ENCODE data around the gene PSMB7. TPM values are rescaled to one million over a fixed set of nuclear protein-coding genes. Genes with fewer than 3 reads are reported as not detected.

PSMB7 gene
- total RNA-seq, 2 donors from 2014 or later: 120 to 126 TPM

GRCh38 chr9:124332361-124333202 is 82.7 kb downstream of the PSMB7 start:
- Mint-ChIP-seq H3K4me3 (no peak overlapping the region), H3K9me3 (peaks cover 0 to 2% of the 10 kb centered on the region in 2 donors), H3K4me1 (ENCODE audit: low read depth) (no peaks in the 10 kb centered on the region), H3K27ac (no peak overlapping the region), H3K27me3 (ENCODE audit: low read depth) (no peaks in the 10 kb centered on the region), H3K36me3 (ENCODE audit: insufficient read depth in 2 of 2) (no peaks in the 10 kb centered on the region)
- DNase-seq: no peak
- ATAC-seq (replicated peaks in 1 of 2): no peak

GRCh38 chr9:124331580-124331979 is 83.7 kb downstream of the PSMB7 start:
- Mint-ChIP-seq H3K4me1 (ENCODE audit: low read depth) (no peaks in the 10 kb centered on the region), H3K4me3 (no peak overlapping the region), H3K9me3 (no peaks in the 10 kb centered on the region), H3K27ac (no peak overlapping the region), H3K36me3 (ENCODE audit: insufficient read depth in 2 of 2) (no peaks in the 10 kb centered on the region), H3K27me3 (ENCODE audit: low read depth) (no peaks in the 10 kb centered on the region)
- no peak for DNase-seq
- ATAC-seq (replicated peaks in 1 of 2): no peak

GRCh38 chr9:124330011-124330697 is 85.1 kb downstream of the PSMB7 start:
- ATAC-seq (replicated peaks in 1 of 2) (no peak), DNase-seq (no peak)
- no peaks in the 10 kb centered on the region for H3K27me3 Mint-ChIP-seq (ENCODE audit: low read depth)
- H3K27ac Mint-ChIP-seq: no peak overlapping the region
- no peaks in the 10 kb centered on the region for H3K36me3 Mint-ChIP-seq (ENCODE audit: insufficient read depth in 2 of 2)
- H3K9me3 Mint-ChIP-seq: no peaks in the 10 kb centered on the region
- no peak overlapping the region for H3K4me3 Mint-ChIP-seq
- no peaks in the 10 kb centered on the region for H3K4me1 Mint-ChIP-seq (ENCODE audit: low read depth)

- Mint-ChIP-seq H3K4me1 (ENCODE audit: low read depth) (no peaks in the 10 kb centered on the region), H3K4me3 (no peak overlapping the region), H3K36me3 (ENCODE audit: insufficient read depth in 2 of 2) (no peaks in the 10 kb centered on the region), H3K27me3 (ENCODE audit: low read depth) (no peaks in the 10 kb centered on the region), H3K9me3 (no peaks in the 10 kb centered on the region), H3K27ac (no peak overlapping the region)
- DNase-seq (no peak), ATAC-seq (replicated peaks in 1 of 2) (no peak)
Observed at GRCh38 chr9:124329206-124329792, 85.9 kb downstream of the PSMB7 start.

- Mint-ChIP-seq H3K27ac (no peak overlapping the region), H3K9me3 (no peaks in the 10 kb centered on the region), H3K4me1 (ENCODE audit: low read depth) (no peaks in the 10 kb centered on the region), H3K4me3 (no peak overlapping the region), H3K27me3 (ENCODE audit: low read depth) (no peaks in the 10 kb centered on the region), H3K36me3 (ENCODE audit: insufficient read depth in 2 of 2) (no peaks in the 10 kb centered on the region)
- no peak for ATAC-seq (replicated peaks in 1 of 2)
- DNase-seq: no peak
Observed at GRCh38 chr9:124328285-124328684, 87.0 kb downstream of the PSMB7 start.

- no peaks in the 10 kb centered on the region for H3K36me3 Mint-ChIP-seq (ENCODE audit: insufficient read depth in 2 of 2)
- no peaks in the 10 kb centered on the region for H3K27me3 Mint-ChIP-seq (ENCODE audit: low read depth)
- H3K4me1 Mint-ChIP-seq (ENCODE audit: low read depth): no peaks in the 10 kb centered on the region
- no peak overlapping the region for H3K27ac Mint-ChIP-seq
- DNase-seq: no peak
- ATAC-seq (replicated peaks in 1 of 2): no peak
- H3K9me3 Mint-ChIP-seq: no peaks in the 10 kb centered on the region
- no peak overlapping the region for H3K4me3 Mint-ChIP-seq
Observed at GRCh38 chr9:124327491-124327890, 87.8 kb downstream of the PSMB7 start.

GRCh38 chr9:124326378-124326777 is 88.9 kb downstream of the PSMB7 start:
- Mint-ChIP-seq H3K9me3 (no peaks in the 10 kb centered on the region), H3K27me3 (ENCODE audit: low read depth) (no peaks in the 10 kb centered on the region), H3K27ac (no peak overlapping the region), H3K36me3 (ENCODE audit: insufficient read depth in 2 of 2) (no peaks in the 10 kb centered on the region), H3K4me1 (ENCODE audit: low read depth) (no peaks in the 10 kb centered on the region), H3K4me3 (no peak overlapping the region)
- no peak for DNase-seq
- no peak for ATAC-seq (replicated peaks in 1 of 2)

GRCh38 chr9:124325816-124326215 is 89.4 kb downstream of the PSMB7 start:
- Mint-ChIP-seq H3K27me3 (ENCODE audit: low read depth) (no peaks in the 10 kb centered on the region), H3K9me3 (no peaks in the 10 kb centered on the region), H3K27ac (no peak overlapping the region), H3K36me3 (ENCODE audit: insufficient read depth in 2 of 2) (no peaks in the 10 kb centered on the region), H3K4me3 (no peak overlapping the region), H3K4me1 (ENCODE audit: low read depth) (no peaks in the 10 kb centered on the region)
- ATAC-seq (replicated peaks in 1 of 2): no peak
- DNase-seq: no peak

- DNase-seq: no peak
- Mint-ChIP-seq H3K27ac (no peak overlapping the region), H3K27me3 (ENCODE audit: low read depth) (no peaks in the 10 kb centered on the region), H3K36me3 (ENCODE audit: insufficient read depth in 2 of 2) (no peaks in the 10 kb centered on the region), H3K4me1 (ENCODE audit: low read depth) (no peaks in the 10 kb centered on the region), H3K4me3 (no peak overlapping the region), H3K9me3 (no peaks in the 10 kb centered on the region)
- ATAC-seq (replicated peaks in 1 of 2): no peak
Observed at GRCh38 chr9:124323904-124324303, 91.3 kb downstream of the PSMB7 start.

GRCh38 chr9:124322618-124323432 is 92.4 kb downstream of the PSMB7 start:
- Mint-ChIP-seq H3K4me1 (ENCODE audit: low read depth) (no peaks in the 10 kb centered on the region), H3K27me3 (ENCODE audit: low read depth) (no peaks in the 10 kb centered on the region), H3K36me3 (ENCODE audit: insufficient read depth in 2 of 2) (no peaks in the 10 kb centered on the region), H3K4me3 (no peak overlapping the region), H3K27ac (no peak overlapping the region), H3K9me3 (no peaks in the 10 kb centered on the region)
- DNase-seq (no peak), ATAC-seq (replicated peaks in 1 of 2) (no peak)

- H3K4me1 Mint-ChIP-seq (ENCODE audit: low read depth): no peaks in the 10 kb centered on the region
- no peak overlapping the region for H3K27ac Mint-ChIP-seq
- H3K9me3 Mint-ChIP-seq: no peaks in the 10 kb centered on the region
- H3K36me3 Mint-ChIP-seq (ENCODE audit: insufficient read depth in 2 of 2): no peaks in the 10 kb centered on the region
- DNase-seq (no peak), ATAC-seq (replicated peaks in 1 of 2) (no peak)
- H3K4me3 Mint-ChIP-seq: no peak overlapping the region
- no peaks in the 10 kb centered on the region for H3K27me3 Mint-ChIP-seq (ENCODE audit: low read depth)
Observed at GRCh38 chr9:124321935-124322334, 93.3 kb downstream of the PSMB7 start.

GRCh38 chr9:124321416-124321815 is 93.8 kb downstream of the PSMB7 start:
- DNase-seq (no peak), ATAC-seq (replicated peaks in 1 of 2) (no peak)
- no peak overlapping the region for H3K27ac Mint-ChIP-seq
- no peaks in the 10 kb centered on the region for H3K4me1 Mint-ChIP-seq (ENCODE audit: low read depth)
- H3K36me3 Mint-ChIP-seq (ENCODE audit: insufficient read depth in 2 of 2): no peaks in the 10 kb centered on the region
- no peaks in the 10 kb centered on the region for H3K9me3 Mint-ChIP-seq
- H3K4me3 Mint-ChIP-seq: no peak overlapping the region
- no peaks in the 10 kb centered on the region for H3K27me3 Mint-ChIP-seq (ENCODE audit: low read depth)

Data from activated T-cell treated with anti-CD3 and anti-CD28 coated beads, Interleukin-2, amount 50 U/mL, for 72 hours (primary cell).